AG10803 (cell line): ENCODE measurements around the gene PRIM1.
A peak's percentile ranks its signal among the peaks of the same experiment; 100 is the strongest.
"Not testable (repeated sequence)": the region's sequence is repeated elsewhere in the genome, so short reads cannot be mapped to it uniquely, and the experiment has no call there.

Experiments used
- DNase-seq: peaks from one replicate; pipeline ENCODE4 v3.0.0; 2010; ENCODE audit warnings: low read depth
- H3K4me3 ChIP-seq: 2 replicates; pipeline ENCODE4 v1.5.1; 2011; ENCODE audit warnings: mild to moderate bottlenecking, low read length, control low read depth
- CTCF ChIP-seq: conservative IDR thresholded peaks from 2 replicates; pipeline ENCODE4 v1.5.1; 2011; ENCODE audit warnings: mild to moderate bottlenecking, low read length, control low read depth, inconsistent platforms

The PRIM1 gene

GRCh38 chr12:56751712-56752598 is at the start of gene PRIM1:
TSS of gene PRIM1 (minus strand) at chr12:56752323. CDS start at chr12:56752298, 25 bp downstream.
- DNase-seq = peak; percentile 68
- peak; percentile 31; the same call in 1 of the 2 replicates for TF ChIP-seq CTCF
- H3K4me3 ChIP-seq = peak within 1 kb of the TSS; percentile 96

DNA sequence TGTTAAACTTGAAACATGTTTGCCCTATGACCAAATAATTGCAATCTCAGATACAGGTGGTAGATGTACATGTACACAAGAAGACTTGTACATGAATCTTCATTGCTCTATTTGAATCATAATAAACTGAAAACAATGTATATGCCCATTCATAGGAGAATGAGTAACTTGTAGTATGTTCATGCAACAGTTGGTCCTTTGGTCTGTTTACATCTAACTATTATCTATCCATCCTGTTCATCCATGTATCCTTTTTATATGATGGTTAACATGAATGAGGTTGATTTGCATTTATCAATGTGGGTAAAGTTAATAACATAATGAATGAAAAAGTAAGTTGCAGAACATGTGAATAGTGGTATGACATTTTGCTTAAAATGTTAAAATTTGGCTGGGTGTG is 48.1 kb upstream of the PRIM1 start:
- no peak for DNase-seq
- H3K4me3 ChIP-seq = no peak overlapping the region
- no peak for TF ChIP-seq CTCF

DNA sequence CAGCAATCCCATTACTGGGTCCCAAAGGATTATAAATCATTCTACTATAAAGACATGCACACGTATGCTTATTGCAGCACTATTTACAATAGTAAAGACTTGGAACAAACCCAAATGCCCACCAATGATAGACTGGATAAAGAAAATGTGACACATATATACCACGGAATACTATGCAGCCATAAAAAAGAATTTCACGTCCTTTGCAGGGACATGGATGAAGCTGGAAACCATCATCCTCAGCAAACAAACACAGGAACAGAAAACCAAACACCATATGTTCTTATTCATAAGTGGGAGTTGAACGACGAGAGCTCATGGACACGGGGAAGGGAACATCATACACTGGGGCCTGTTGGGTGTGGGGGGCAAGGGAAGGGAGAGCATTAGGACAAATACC is 47.2 kb upstream of the PRIM1 start:
- not testable (repeated sequence) for H3K4me3 ChIP-seq, DNase-seq

DNA sequence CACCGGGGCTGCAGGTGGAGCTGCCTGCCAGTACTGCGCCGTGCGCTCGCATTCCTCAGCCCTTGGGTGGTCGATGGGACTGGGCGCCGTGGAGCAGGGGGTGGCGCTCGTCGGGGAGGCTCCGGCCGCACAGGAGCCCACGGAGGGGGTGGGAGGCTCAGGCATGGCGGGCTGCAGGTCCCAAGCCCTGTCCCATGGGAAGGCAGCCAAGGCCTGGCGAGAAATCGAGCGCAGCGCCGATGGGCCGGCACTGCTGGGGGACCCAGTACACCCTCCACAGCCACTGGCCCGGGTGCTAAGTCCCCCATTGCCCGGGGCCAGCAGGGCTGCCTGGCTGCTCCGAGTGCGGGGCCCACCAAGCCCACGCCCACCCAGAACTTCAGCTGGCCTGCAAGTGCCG is 43.7 kb upstream of the PRIM1 start:
- not testable (repeated sequence) for DNase-seq, H3K4me3 ChIP-seq

DNA sequence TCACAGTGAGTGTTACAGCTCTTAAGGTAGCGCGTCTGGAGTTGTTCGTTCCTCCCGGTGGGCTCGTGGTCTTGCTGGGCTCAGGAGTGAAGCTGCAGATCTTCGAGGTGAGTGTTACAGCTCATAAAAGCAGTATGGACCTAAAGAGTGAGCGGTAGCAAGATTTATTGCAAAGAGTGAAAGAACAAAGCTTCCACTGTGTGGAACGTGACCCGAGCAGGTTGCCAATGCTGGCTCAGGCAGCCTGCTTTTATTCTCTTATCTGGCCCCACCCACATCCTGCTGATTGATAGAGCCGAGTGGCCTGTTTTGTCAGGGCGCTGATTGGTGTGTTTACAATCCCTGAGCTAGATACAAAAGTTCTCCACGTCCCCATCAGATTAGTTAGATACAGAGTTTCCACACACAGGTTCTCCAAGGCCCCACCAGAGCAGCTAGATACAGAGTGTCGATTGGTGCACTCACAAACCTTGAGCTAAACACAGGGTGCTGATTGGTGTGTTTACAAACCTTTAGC is 43.0 kb upstream of the PRIM1 start:
- DNase-seq, H3K4me3 ChIP-seq: not testable (repeated sequence)

DNA sequence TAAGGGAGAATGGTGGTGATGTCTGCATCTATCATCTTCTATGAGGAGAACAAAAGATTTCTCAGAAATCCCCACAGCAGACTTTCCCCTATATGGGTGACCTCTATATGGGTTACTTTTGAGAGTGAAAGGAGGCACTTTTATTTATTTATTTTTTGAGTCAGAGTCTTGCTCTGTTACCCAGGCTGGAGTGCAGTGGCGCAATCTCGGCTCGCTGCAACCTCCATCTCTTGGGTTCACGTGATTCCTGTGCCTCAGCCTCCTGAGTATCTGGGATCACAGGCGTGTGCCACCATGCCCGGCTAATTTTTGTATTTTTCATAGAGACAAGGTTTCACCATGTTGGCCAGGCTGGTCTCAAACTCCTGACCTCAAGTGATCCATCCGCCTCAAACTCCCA is 41.0 kb upstream of the PRIM1 start:
- not testable (repeated sequence) for H3K4me3 ChIP-seq, DNase-seq

GRCh38 chr12:56792678-56793077 is 40.6 kb upstream of the PRIM1 start:
- no peak for TF ChIP-seq CTCF
- no peak for DNase-seq
- no peak overlapping the region for H3K4me3 ChIP-seq

- not testable (repeated sequence) for DNase-seq, H3K4me3 ChIP-seq
Measured at GRCh38 chr12:56789429-56789828, 37.3 kb upstream of the PRIM1 start.

GRCh38 chr12:56787498-56787897 is 35.4 kb upstream of the PRIM1 start:
- no peak for TF ChIP-seq CTCF
- H3K4me3 ChIP-seq = no peak overlapping the region
- no peak for DNase-seq

GRCh38 chr12:56785874-56786273 is 33.8 kb upstream of the PRIM1 start:
- TF ChIP-seq CTCF = no peak
- no peak for DNase-seq
- H3K4me3 ChIP-seq = no peak overlapping the region
